GM18511 (cell line): Measurements from ENCODE around the gene ETAA1.

ENCODE experiments used
- ATAC-seq: cut with Tn5 transposase; IDR thresholded peaks from one replicate; pipeline ENCODE4 v1.9.1; 2021; ENCODE audit warnings: mild to moderate bottlenecking, moderate library complexity; ENCODE audit not compliant: unreplicated experiment

ETAA1 gene

GRCh38 chr2:67397143-67397986 is at the start of gene ETAA1:
Gene ETAA1, plus strand, starts transcription at chr2:67397333. Its CDS starts 116 bp downstream, at chr2:67397449.
- peak; percentile 98 for ATAC-seq

GRCh38 chr2:67366832-67367412 is 30.2 kb upstream of the ETAA1 start:
- ATAC-seq, result no peak

- no peak for ATAC-seq
Observed at GRCh38 chr2:67374481-67374880, 22.7 kb upstream of the ETAA1 start.

GRCh38 chr2:67374949-67375348 is 22.2 kb upstream of the ETAA1 start:
- ATAC-seq, result no peak

- ATAC-seq, result no peak
Observed at GRCh38 chr2:67378555-67378954, 18.6 kb upstream of the ETAA1 start.

GRCh38 chr2:67379048-67379447 is 18.1 kb upstream of the ETAA1 start:
- ATAC-seq, result no peak

GRCh38 chr2:67384123-67384822 is 12.9 kb upstream of the ETAA1 start:
- ATAC-seq, result no peak

GRCh38 chr2:67388680-67389079 is 8.5 kb upstream of the ETAA1 start:
- ATAC-seq, result no peak

GRCh38 chr2:67389286-67389685 is 7.8 kb upstream of the ETAA1 start:
- ATAC-seq, result no peak

- ATAC-seq, result no peak
Observed at GRCh38 chr2:67389788-67390187, 7.3 kb upstream of the ETAA1 start.

GRCh38 chr2:67393237-67393636 is 3.9 kb upstream of the ETAA1 start:
- ATAC-seq, result no peak

- ATAC-seq, result no peak
Observed at GRCh38 chr2:67394734-67395133, 2.4 kb upstream of the ETAA1 start.

GRCh38 chr2:67399144-67399543 is 2.0 kb downstream of the ETAA1 start:
- ATAC-seq, result no peak

- no peak for ATAC-seq
Observed at GRCh38 chr2:67399831-67400489, 2.8 kb downstream of the ETAA1 start.

GRCh38 chr2:67400560-67401485 is 3.7 kb downstream of the ETAA1 start:
- ATAC-seq, result no peak

GRCh38 chr2:67408346-67408745 is 11.2 kb downstream of the ETAA1 start:
- no peak for ATAC-seq

- ATAC-seq, result no peak
Observed at GRCh38 chr2:67412424-67412823, 15.3 kb downstream of the ETAA1 start.

GRCh38 chr2:67414867-67415266 is 17.7 kb downstream of the ETAA1 start:
- ATAC-seq, result no peak

- no peak for ATAC-seq
Observed at GRCh38 chr2:67416136-67416535, 19.0 kb downstream of the ETAA1 start.

- no peak for ATAC-seq
Observed at GRCh38 chr2:67423489-67423888, 26.4 kb downstream of the ETAA1 start.
